22Rv1 (cell line): ENCODE measurements around the gene EML6.

ENCODE experiments used
- CTCF ChIP-seq: fragments of 450-650 bp; IDR thresholded peaks from 2 replicates; pipeline ENCODE4 v1.5.1; 2017; ENCODE audit warnings: mild to moderate bottlenecking
- ZFX ChIP-seq: fragments of 450-650 bp; IDR thresholded peaks from 2 replicates; pipeline ENCODE4 v1.6.1; 2017; ENCODE audit warnings: antibody characterized with exemption, borderline replicate concordance

- TF ChIP-seq CTCF: no peak
- TF ChIP-seq ZFX: no peak
Measured at GRCh38 chr2:55010149-55010591, 286.7 kb downstream of the EML6 start.
